Testis (tissue), 3 donors: Measurements from ENCODE around the gene OR52K2. TPM values are rescaled to one million over a fixed set of nuclear protein-coding genes. Genes with fewer than 3 reads are reported as not detected.

ENCODE experiments used
- DNase-seq: peaks from one replicate; pipeline ENCODE4 v3.0.0-alpha.2; 2019
- H3K27ac ChIP-seq, 2 donors: fragments of 200-600 bp; sonication (generic); one replicate each; pipeline ENCODE4 v1.5.1; 2019
- H3K27me3 ChIP-seq: fragments of 200-600 bp; sonication (generic); one replicate; pipeline ENCODE4 v1.5.1; 2019
- H3K36me3 ChIP-seq: fragments of 200-600 bp; sonication (generic); one replicate; pipeline ENCODE4 v1.5.1; 2017; ENCODE audit warnings: low read depth; ENCODE audit errors: missing control alignments
- H3K4me1 ChIP-seq: fragments of 200-600 bp; sonication (generic); one replicate; pipeline ENCODE4 v1.5.1; 2019
- H3K4me3 ChIP-seq, 2 donors: fragments of 200-600 bp; sonication (generic); one replicate each; pipeline ENCODE4 v1.5.1; 2017 to 2019
- H3K9me3 ChIP-seq: fragments of 200-600 bp; sonication (generic); one replicate; pipeline ENCODE4 v1.5.1; 2017
- POLR2A ChIP-seq: fragments of 450-650 bp; IDR thresholded peaks from one replicate; pipeline ENCODE4 v1.6.1; 2017; ENCODE audit warnings: antibody characterized with exemption, mild to moderate bottlenecking, moderate library complexity
- WGBS, 2 donors: methylation state at CpG; one replicate each; pipeline ENCODE4 v1.1.5; 2018; 5-methylcytosine and 5-hydroxymethylcytosine counted together
- intact Hi-C: fragments of 100-400 bp; cut with DNase I; formaldehyde crosslinking; loops from one replicate; pipeline ENCODE4 v1.15.1; 2023; ENCODE audit warnings: low total_unique reads
- polyA plus RNA-seq: library from polyadenylated mRNA; stranded (reverse); fragments of 350-450 nt; fragmentation: Illumina TruSeq; extraction: RNeasy Lipid Tissue Mini Kit (QIAGEN cat#74804); gene quantifications from one replicate; pipeline ENCODE4 v1.2.3, GENCODE V29; 2014; ENCODE audit warnings: low read depth, low replicate concordance; ENCODE audit not compliant: insufficient read depth
- total RNA-seq, 2 donors: library from RNA; depleted of rRNA; stranded (reverse); fragments of >200 nt; gene quantifications; one replicate each; pipeline ENCODE4 v1.2.3, GENCODE V29; 2016
- TF ChIP-seq, protein P1 (sequence below), 3 experiments: fragments of 450-650 bp in 2 of 3; fragments of 200-600 bp in 1 of 3; sonication (generic) in 1 of 3; IDR thresholded peaks; one replicate each; pipeline ENCODE4 v1.5.1; 2016 to 2019; ENCODE audit warnings: antibody characterized with exemption in 3 of 3, mild to moderate bottlenecking in 2 of 3, moderate library complexity in 1 of 3

The OR52K2 gene
- total and polyA plus RNA-seq, 3 donors from 2014 or later = not detected

DNA sequence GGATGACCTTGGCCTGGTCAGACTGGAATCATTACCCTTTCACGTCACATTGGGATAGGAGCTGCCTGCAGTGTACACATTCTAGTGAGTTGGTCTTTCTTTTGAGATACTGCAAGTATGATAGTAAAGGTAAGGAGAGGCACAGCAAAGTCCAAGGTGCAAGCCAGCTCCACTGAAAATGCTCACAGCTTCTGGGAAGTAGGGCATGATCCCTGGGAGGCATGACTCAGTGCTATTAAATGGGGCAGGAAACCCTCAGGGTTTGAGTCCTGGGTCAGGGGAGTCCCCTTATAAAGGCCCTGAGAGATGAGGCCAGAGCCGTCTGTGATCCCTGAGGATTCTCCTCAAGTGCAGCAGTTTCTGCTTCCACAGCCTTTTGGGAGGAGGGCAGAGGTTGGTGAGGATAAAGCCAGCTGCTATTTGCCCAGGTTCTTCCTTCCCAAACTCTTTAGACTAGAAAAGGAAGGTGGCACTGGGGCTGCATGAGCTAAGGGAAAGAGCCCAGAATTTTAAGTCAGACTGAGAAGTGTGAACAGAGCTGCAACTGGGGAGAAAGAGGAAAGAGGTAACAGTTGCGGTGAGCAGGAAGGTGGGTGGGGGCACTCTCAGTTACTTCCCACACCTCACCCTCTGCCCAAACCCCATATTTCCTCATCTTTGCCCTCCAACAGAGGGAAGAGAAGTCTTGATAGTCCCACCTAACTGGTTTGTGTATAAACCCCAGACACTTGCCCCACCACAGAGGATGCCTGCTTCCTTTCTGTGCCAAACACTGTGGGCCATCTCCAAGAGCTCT lies 18.9 kb downstream of the OR52K2 start:
- H3K9me3 ChIP-seq = no peaks in the 10 kb centered on the region
- H3K4me1 ChIP-seq = no peaks in the 10 kb centered on the region
- H3K27me3 ChIP-seq = no peaks in the 10 kb centered on the region
- TF ChIP-seq POLR2A = no peak
- TF ChIP-seq, protein P1, sequence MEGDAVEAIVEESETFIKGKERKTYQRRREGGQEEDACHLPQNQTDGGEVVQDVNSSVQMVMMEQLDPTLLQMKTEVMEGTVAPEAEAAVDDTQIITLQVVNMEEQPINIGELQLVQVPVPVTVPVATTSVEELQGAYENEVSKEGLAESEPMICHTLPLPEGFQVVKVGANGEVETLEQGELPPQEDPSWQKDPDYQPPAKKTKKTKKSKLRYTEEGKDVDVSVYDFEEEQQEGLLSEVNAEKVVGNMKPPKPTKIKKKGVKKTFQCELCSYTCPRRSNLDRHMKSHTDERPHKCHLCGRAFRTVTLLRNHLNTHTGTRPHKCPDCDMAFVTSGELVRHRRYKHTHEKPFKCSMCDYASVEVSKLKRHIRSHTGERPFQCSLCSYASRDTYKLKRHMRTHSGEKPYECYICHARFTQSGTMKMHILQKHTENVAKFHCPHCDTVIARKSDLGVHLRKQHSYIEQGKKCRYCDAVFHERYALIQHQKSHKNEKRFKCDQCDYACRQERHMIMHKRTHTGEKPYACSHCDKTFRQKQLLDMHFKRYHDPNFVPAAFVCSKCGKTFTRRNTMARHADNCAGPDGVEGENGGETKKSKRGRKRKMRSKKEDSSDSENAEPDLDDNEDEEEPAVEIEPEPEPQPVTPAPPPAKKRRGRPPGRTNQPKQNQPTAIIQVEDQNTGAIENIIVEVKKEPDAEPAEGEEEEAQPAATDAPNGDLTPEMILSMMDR (IDR thresholded peaks at IDR 0.05) = no peak
- 68 to 79% methylated on average over 3 of the region's 3 CpGs for WGBS, 2 donors
- intact Hi-C loops = no loop called here
- H3K36me3 ChIP-seq = no peaks in the 10 kb centered on the region
- H3K4me3 ChIP-seq = no peak overlapping the region
- no peak for DNase-seq
- no peak overlapping the region for H3K27ac ChIP-seq

DNA sequence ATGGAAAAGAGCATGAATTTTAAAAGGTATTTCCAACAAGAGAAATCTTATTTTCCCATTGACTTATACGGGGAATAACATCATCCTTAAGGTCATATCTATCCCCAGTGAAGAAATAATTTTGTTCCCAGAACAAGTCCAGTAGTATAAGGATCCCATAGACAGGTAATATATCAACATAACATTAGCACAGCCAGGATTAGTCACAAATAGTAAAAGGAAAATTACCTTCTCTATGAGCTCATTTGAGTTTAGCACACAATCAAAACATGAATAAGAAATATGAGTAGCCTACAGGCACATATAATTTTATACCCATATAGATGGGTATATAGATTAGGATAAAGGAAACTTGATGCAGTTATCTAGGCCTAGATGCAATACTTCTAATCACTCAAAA lies 30.5 kb downstream of the OR52K2 start:
- Histone ChIP-seq H3K4me3 (no peak overlapping the region), H3K27ac (no peak overlapping the region), H3K9me3 (no peaks in the 10 kb centered on the region), H3K27me3 (no peaks in the 10 kb centered on the region), H3K36me3 (no peaks in the 10 kb centered on the region), H3K4me1 (no peaks in the 10 kb centered on the region)
- no peak for TF ChIP-seq POLR2A
- TF ChIP-seq, protein P1 (IDR thresholded peaks at IDR 0.05) = no peak
- intact Hi-C loops = no loop called here
- DNase-seq = no peak
- 82 to 97% methylated on average over 1 of the region's 1 CpG for WGBS, 2 donors

DNA sequence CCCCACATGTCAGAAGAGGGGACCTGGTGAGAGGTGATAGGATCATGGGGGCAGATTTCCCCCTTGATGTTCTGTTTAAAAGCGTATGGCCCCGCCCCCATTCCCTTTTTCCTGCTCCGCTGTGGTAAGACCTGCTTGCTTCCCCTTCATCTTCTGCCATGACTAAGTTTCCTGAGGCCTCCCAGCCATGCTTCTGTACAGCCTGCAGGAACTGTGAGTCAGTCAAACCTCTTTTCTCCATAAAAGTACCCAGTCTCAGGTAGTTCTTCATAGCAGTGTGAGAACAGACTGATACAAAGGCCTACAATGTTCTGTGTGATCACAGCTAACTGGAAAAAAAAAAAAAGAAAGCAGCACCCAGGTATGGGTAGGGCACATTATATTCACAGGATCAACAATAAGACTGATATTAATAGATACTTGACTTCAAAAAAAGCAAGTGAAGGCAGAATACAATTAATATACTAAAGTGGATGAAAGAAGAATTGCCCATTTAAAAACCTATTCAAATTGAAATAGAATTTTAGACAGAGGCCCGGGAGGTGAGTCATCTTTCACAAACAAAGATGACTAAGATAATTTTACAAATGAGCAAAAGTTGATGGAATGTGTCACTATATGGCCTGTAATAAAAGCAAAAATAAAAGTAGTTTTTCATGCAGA lies 31.6 kb downstream of the OR52K2 start:
- H3K27me3 ChIP-seq = no peaks in the 10 kb centered on the region
- H3K36me3 ChIP-seq = no peaks in the 10 kb centered on the region
- intact Hi-C loops = no loop called here
- no peak overlapping the region for H3K4me3 ChIP-seq
- DNase-seq = no peak
- WGBS, 2 donors = 82 to 93% methylated on average over 4 of the region's 4 CpGs
- H3K27ac ChIP-seq = no peak overlapping the region
- no peaks in the 10 kb centered on the region for H3K9me3 ChIP-seq
- no peak for TF ChIP-seq POLR2A
- TF ChIP-seq, protein P1 (IDR thresholded peaks at IDR 0.05) = no peak
- H3K4me1 ChIP-seq = no peaks in the 10 kb centered on the region

DNA sequence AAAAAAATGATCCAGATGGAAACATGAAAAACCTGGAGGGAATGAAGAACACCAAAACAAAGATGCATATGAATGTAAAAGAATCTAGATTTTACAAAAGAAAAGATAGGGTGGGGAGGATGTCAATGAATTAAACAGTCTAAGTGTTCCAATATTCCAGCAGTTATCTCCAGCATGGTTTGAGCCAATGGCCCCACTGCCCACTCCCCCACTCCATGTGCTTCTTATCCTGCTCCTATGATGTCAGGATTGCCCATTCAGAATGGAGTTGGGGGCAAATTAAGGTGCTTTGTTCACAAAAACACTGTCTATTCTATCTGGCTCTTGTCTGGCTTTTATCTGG lies 32.1 kb downstream of the OR52K2 start:
- DNase-seq = no peak
- Histone ChIP-seq H3K9me3 (no peaks in the 10 kb centered on the region), H3K4me1 (no peaks in the 10 kb centered on the region), H3K36me3 (no peaks in the 10 kb centered on the region), H3K27ac (no peak overlapping the region), H3K27me3 (no peaks in the 10 kb centered on the region), H3K4me3 (no peak overlapping the region)
- no peak for TF ChIP-seq POLR2A
- TF ChIP-seq, protein P1 (IDR thresholded peaks at IDR 0.05) = no peak
- intact Hi-C loops = no loop called here
